Measurements from ENCODE around the gene IBTK.
"Not testable (repeated sequence)": the region's sequence is repeated elsewhere in the genome, so short reads cannot be mapped to it uniquely, and the experiment has no call there.

IBTK gene

DNA sequence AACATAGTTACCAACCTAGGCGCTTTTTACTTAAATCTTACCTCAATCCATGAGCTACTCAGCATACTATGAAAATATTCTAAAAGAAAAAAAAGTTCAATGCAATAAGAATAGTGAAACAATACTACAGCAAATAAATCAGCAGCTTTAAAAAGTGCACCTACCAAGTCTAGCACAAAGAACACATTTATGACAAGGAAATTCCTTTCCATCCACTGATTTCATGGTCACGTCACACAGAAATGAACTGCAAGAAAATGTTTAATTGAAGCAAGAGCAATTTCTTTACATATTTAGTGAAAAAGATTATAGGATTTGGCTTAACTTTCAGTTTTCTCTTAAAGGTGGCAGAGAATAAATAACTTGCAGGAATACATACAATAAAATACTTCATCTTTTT, 36.2 kb downstream of the IBTK start:
- Mint-ChIP-seq H3K9me3 (no peaks in the 10 kb centered on the region), H3K27ac (no peak overlapping the region), H3K36me3 (peaks cover 99% of the 10 kb centered on the region), H3K4me1 (peaks cover 5% of the 10 kb centered on the region), H3K4me3 (no peak overlapping the region)
- DNase-seq (ENCODE audit: low spot score in 2 of 2) (no peak), ATAC-seq (no peak)

GRCh38 chr6:82208913-82209312, 38.6 kb downstream of the IBTK start:
- Mint-ChIP-seq H3K4me1 (peaks cover 5% of the 10 kb centered on the region), H3K27ac (no peak overlapping the region), H3K9me3 (no peaks in the 10 kb centered on the region), H3K4me3 (no peak overlapping the region), H3K36me3 (peaks cover 99% of the 10 kb centered on the region)
- peak; percentile 67 for ATAC-seq
- DNase-seq (ENCODE audit: low spot score in 2 of 2), result no peak

DNA sequence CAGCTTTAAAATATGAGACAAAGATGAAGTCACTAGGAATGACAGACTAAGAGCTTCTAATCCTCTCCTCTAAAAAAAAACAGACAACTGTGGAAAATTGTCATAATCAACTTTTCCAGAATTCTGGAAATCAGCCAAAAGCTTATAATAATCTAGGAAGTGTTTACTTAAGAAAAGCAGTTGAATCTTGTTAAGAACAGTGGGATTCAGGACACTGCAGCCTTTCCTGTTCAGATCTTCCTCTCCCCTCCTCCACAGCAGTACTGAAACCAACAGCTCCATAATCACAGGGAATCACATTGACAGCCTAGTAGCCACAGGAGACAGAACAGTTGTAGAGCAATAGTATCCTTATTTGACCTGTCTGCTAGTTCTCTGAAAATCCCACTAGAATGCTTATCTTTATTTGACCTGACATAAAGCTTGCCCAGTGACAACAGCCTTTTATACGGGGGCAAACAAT, 41.6 kb downstream of the IBTK start:
- no peak for ATAC-seq
- Mint-ChIP-seq H3K36me3 (peaks cover 99% of the 10 kb centered on the region), H3K9me3 (no peaks in the 10 kb centered on the region), H3K4me1 (peaks cover 5% of the 10 kb centered on the region), H3K4me3 (no peak overlapping the region), H3K27ac (no peak overlapping the region)
- DNase-seq (ENCODE audit: low spot score in 2 of 2), result no peak

DNA sequence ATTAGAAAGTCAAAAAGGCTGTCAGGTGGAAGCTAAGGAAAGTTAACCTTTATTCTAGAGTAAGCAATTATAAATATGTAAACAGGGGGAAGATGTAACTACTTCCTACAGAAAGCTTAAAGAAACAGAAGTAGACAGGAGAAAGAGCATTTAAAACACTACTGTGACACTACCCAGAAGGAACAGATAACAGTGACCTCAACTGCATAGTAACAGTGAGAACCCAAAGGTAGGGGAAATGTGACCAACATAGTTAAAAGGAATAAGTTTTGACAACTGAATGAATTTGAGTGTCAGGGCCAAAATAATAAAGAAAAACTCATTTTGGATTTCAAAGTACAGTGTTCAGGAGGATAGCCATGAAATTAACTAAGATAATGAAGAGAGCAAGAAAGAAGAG, 43.5 kb downstream of the IBTK start:
- DNase-seq (ENCODE audit: low spot score in 2 of 2) (no peak), ATAC-seq (no peak)
- H3K36me3 Mint-ChIP-seq, result peaks cover 100% of the 10 kb centered on the region
- H3K27ac Mint-ChIP-seq, result no peak overlapping the region
- H3K9me3 Mint-ChIP-seq, result no peaks in the 10 kb centered on the region
- H3K4me3 Mint-ChIP-seq, result no peak overlapping the region
- H3K4me1 Mint-ChIP-seq, result peaks cover 3% of the 10 kb centered on the region

DNA sequence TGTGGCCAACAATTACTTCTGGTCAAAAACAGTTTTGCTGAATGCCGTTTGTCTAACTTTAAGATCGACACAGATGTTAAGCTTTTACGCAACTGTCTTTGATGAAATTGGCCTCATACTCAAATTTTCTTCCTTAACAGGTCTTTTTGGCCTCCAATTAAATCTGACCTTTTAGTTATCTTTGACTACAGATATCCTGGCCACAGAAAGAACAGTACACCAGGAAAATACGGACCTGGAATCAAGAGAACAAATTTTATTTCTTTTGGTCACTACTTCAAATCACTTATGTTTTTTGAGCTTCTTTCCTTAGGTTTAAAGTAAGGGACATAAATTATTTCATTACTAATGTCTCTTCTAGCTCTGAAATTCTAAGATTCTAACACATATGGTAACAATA, 49.8 kb downstream of the IBTK start:
- ATAC-seq (no peak), DNase-seq (ENCODE audit: low spot score in 2 of 2) (no peak)
- Mint-ChIP-seq H3K4me3 (no peak overlapping the region), H3K9me3 (no peaks in the 10 kb centered on the region), H3K36me3 (peaks cover 100% of the 10 kb centered on the region), H3K4me1 (no peaks in the 10 kb centered on the region), H3K27ac (peak overlapping the region; percentile 23)

GRCh38 chr6:82197245-82197644, 50.3 kb downstream of the IBTK start:
- not testable (repeated sequence) for ATAC-seq; H3K4me1 Mint-ChIP-seq; DNase-seq (ENCODE audit: low spot score in 2 of 2); H3K27ac Mint-ChIP-seq; H3K9me3 Mint-ChIP-seq; H3K4me3 Mint-ChIP-seq
- H3K36me3 Mint-ChIP-seq, result peaks cover 100% of the 10 kb centered on the region

GRCh38 chr6:82196161-82196560, 51.4 kb downstream of the IBTK start:
- ATAC-seq (no peak), DNase-seq (ENCODE audit: low spot score in 2 of 2) (no peak)
- no peak overlapping the region for H3K4me3 Mint-ChIP-seq
- H3K9me3 Mint-ChIP-seq, result no peaks in the 10 kb centered on the region
- peaks cover 100% of the 10 kb centered on the region for H3K36me3 Mint-ChIP-seq
- H3K27ac Mint-ChIP-seq, result no peak overlapping the region
- no peaks in the 10 kb centered on the region for H3K4me1 Mint-ChIP-seq

DNA sequence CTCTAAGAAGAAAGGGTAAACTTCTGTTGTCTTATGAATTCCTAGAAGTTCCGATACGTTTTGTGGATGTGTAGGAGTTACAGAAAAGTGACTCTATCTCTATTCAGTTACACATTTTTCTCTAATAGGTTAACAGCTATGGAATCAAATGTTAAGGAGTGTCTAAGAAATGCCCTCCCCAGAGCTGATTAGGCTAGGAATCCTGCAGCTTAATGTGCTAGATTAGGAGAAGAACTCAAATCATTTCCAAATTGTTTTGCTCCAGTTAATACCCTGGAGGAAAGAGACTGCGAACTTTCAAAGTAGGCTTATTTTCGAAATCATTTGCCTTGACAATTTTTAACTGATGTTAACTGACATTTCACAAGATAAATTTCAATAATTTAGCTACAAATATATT, 51.9 kb downstream of the IBTK start:
- Mint-ChIP-seq H3K36me3 (peaks cover 100% of the 10 kb centered on the region), H3K27ac (no peak overlapping the region), H3K4me1 (no peaks in the 10 kb centered on the region), H3K9me3 (no peaks in the 10 kb centered on the region), H3K4me3 (no peak overlapping the region)
- no peak for ATAC-seq
- no peak for DNase-seq (ENCODE audit: low spot score in 2 of 2)

- ATAC-seq (no peak), DNase-seq (ENCODE audit: low spot score in 2 of 2) (no peak)
- Mint-ChIP-seq H3K9me3 (no peaks in the 10 kb centered on the region), H3K36me3 (peaks cover 96% of the 10 kb centered on the region), H3K4me1 (peaks cover 8% of the 10 kb centered on the region), H3K27ac (no peak overlapping the region), H3K4me3 (no peak overlapping the region)
These were observed 61.5 kb downstream of the IBTK start for GRCh38 chr6:82185948-82186535.

DNA sequence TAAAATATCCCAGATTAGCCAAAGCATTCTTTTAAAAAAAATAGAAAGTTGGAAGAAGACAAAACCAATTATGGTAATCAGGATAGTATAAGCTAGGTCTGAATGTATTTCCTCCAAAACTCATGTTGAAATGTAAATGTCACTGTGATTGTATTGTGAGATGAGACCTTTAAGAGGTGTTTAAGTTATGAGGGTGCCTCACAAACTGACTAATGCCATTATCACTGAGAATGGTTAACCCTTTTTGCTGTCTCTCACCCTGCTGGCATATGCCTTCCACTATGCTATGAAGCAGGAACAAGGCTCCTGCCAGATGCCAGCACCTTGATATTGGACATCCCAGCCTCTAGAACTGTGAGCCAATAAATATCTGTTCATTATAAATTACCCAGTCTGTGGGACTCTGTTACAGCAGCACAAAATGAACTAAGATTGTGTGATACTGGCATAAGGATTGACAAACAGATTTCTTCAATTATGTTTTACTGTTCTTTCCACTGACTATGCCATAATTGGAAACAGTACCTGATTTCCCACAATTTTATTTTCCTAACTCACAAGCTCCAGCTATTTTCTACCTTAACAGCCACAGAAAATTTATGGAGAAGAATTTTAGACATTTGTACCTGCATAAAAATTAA, 63.8 kb downstream of the IBTK start:
- ATAC-seq (peak; percentile 44), DNase-seq (ENCODE audit: low spot score in 2 of 2) (no peak)
- no peak overlapping the region for H3K27ac Mint-ChIP-seq
- H3K36me3 Mint-ChIP-seq, result peaks cover 95% of the 10 kb centered on the region
- no peaks in the 10 kb centered on the region for H3K9me3 Mint-ChIP-seq
- no peak overlapping the region for H3K4me3 Mint-ChIP-seq
- H3K4me1 Mint-ChIP-seq, result peaks cover 8% of the 10 kb centered on the region

DNA sequence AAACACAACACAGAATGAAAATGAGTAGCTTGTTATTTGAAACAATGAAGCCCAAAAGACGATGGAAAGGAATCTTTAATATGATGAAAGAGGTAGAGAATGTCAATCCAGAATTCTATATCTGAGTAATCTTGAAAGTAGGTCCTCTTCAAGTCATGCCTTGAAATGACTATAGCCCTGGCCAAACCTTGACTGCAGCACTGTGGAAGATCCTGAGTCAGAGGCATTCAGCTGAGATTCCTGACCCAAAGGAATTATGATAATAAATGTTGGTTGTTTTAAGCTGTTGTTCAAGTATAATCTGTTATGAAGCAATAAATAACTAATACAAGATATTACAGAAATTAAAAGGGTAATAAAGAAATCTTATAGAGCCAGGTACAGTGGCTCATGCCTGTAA, 64.8 kb downstream of the IBTK start:
- H3K36me3 Mint-ChIP-seq, result peaks cover 93% of the 10 kb centered on the region

DNA sequence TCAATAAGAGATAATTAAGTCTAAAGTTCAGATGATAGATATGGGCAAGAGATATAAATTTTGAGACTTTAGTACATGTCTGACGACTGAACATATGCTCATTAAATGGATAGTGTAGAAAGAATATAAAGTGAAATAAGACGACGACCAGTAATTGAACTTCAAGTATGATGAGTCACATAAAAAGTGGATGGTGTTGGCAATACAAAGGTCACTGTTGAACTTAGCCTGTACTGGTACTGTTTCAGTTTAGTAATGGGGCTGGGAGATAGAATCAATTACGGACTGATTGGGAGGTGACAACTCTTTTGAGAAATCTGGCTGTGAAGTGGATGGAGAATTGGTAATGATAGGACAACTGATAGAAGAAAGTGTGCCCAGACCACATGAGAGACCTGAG, 68.1 kb downstream of the IBTK start:
- no peaks in the 10 kb centered on the region for H3K9me3 Mint-ChIP-seq

More for the DNA sequence above, 64.8 kb downstream of the IBTK start:
- H3K4me1 Mint-ChIP-seq, result peaks cover 8% of the 10 kb centered on the region
- no peak overlapping the region for H3K27ac Mint-ChIP-seq
- ATAC-seq (peak; percentile 95), DNase-seq (ENCODE audit: low spot score in 2 of 2) (no peak)
- no peak overlapping the region for H3K4me3 Mint-ChIP-seq
- no peaks in the 10 kb centered on the region for H3K9me3 Mint-ChIP-seq

GRCh38 chr6:82178759-82179112, 68.8 kb downstream of the IBTK start:
- Mint-ChIP-seq H3K36me3 (peaks cover 97% of the 10 kb centered on the region), H3K27ac (peak overlapping the region; percentile 26), H3K4me1 (peaks cover 8% of the 10 kb centered on the region), H3K9me3 (no peaks in the 10 kb centered on the region), H3K4me3 (no peak overlapping the region)
- DNase-seq (ENCODE audit: low spot score in 2 of 2) (no peak), ATAC-seq (no peak)

More for the DNA sequence above, 68.1 kb downstream of the IBTK start:
- Mint-ChIP-seq H3K4me3 (no peak overlapping the region), H3K4me1 (peaks cover 8% of the 10 kb centered on the region), H3K36me3 (peaks cover 93% of the 10 kb centered on the region), H3K27ac (peak overlapping the region; percentile 26)
- ATAC-seq (no peak), DNase-seq (ENCODE audit: low spot score in 2 of 2) (no peak)

- Mint-ChIP-seq H3K27ac (no peak overlapping the region), H3K36me3 (peaks cover 97% of the 10 kb centered on the region), H3K4me1 (peaks cover 8% of the 10 kb centered on the region), H3K9me3 (no peaks in the 10 kb centered on the region), H3K4me3 (no peak overlapping the region)
- DNase-seq (ENCODE audit: low spot score in 2 of 2) (no peak), ATAC-seq (no peak)
These were observed 69.3 kb downstream of the IBTK start for GRCh38 chr6:82178077-82178758.

- DNase-seq (ENCODE audit: low spot score in 2 of 2), result no peak
- peaks cover 97% of the 10 kb centered on the region for H3K36me3 Mint-ChIP-seq
- no peak overlapping the region for H3K4me3 Mint-ChIP-seq
- no peak overlapping the region for H3K27ac Mint-ChIP-seq
- no peak for ATAC-seq
- no peaks in the 10 kb centered on the region for H3K4me1 Mint-ChIP-seq
- no peaks in the 10 kb centered on the region for H3K9me3 Mint-ChIP-seq
These were observed 70.9 kb downstream of the IBTK start for GRCh38 chr6:82176616-82177015.

- Mint-ChIP-seq H3K36me3 (peaks cover 99% of the 10 kb centered on the region), H3K4me1 (no peaks in the 10 kb centered on the region), H3K4me3 (no peak overlapping the region), H3K9me3 (no peaks in the 10 kb centered on the region), H3K27ac (no peak overlapping the region)
- DNase-seq (ENCODE audit: low spot score in 2 of 2) (no peak), ATAC-seq (no peak)
These were observed 75.0 kb downstream of the IBTK start for GRCh38 chr6:82172594-82172993.

All from stimulated activated effector memory CD8-positive, alpha-beta T cell treated with anti-CD3 and anti-CD28 coated beads, Interleukin-12 subunit alpha, Interleukin-12 subunit beta, amount 100 ng/mL, for 72 hours (primary cell).